Stimulated activated CD4-positive, alpha-beta T cell treated with anti-CD3 and anti-CD28 coated beads, Interleukin-4, amount 100 ng/mL, for 48 hours (primary cell): Measurements from ENCODE around the gene LYZL4.

Experiments used
- DNase-seq, 2 donors: peaks; one replicate each; pipeline ENCODE4 v3.0.0-alpha.2; 2020; ENCODE audit warnings: low read depth in 2 of 2

LYZL4 gene, protein sequence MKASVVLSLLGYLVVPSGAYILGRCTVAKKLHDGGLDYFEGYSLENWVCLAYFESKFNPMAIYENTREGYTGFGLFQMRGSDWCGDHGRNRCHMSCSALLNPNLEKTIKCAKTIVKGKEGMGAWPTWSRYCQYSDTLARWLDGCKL

DNA sequence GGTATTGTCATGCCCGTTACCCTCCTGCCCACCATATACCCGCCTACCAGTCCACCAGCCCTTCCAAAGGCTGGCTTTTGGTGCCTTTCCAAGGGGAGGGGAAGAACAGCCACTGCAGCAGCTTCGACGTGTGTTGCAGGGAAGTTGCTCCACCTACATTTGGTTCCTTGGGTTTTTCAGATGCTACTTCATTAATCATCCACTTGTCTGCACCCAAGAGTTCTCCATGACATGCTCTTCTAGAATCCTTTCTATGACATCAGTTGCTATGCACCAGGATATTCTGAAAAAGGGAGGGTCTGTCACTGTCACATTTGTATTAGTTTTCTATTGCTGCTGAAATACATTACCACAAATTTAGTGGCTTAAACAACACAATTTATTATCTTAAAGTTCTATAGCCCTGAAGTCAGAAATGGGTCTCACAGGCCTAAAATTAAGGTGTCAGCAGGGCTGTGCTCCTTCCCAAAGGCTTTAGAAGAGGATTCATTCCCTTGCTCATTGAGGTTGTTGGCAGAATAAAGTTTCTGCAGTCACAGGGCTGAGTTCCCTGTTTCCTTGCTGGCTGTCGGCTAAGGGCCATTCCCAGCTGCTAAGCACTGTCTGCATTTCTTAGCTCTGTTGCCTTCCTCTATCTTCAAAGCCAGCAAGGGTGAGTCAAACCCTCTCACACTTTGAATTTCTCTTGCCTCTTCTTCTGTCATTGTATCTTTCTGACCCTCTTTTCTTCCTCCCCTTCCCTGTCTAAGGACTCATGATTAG is at the start of gene LYZL4:
LYZL4 (minus strand) TSS at position 241 of the 762 bp plus-strand sequence. CDS start 3,359 bp downstream, outside the sequence.
- DNase-seq, result no peak

DNA sequence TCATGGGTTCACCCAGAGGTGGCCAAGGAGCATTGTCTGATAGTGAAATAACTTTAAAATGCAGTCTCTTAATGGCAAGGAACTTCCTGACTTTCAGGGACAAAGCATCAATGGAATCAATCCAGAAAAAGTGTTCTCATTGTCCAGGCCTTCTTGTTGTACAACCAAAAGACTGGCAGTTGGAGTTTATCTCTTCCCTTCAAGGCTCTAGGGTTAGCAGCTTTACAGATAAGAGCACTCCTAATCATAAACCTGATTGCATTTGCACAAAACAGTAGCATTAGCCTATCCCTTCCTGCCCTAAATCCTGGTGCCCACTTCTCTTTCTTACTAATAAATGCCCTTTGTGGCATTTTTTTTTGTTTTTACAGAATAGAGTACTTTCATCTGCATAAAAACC is 48.7 kb upstream of the LYZL4 start:
- DNase-seq, result no peak

DNA sequence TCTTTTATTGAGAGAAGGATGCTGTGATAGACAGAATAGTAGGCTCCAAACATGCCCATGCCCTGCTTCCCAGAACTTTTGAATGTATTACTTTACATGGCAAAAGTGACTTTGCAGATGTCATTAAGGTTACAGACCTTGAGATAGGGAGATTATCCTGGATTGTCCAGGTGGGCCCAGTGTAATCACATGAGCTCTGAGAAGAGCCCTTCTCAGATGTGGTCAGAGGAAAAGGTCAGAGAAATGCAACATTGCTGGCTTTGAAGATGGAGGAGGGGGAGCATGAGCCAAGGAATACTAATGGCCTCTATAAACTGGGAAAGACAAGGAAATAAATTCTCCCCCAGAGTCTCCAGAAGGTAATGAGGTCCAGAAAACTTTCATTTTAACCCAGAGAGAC is 45.8 kb upstream of the LYZL4 start:
- no peak for DNase-seq

DNA sequence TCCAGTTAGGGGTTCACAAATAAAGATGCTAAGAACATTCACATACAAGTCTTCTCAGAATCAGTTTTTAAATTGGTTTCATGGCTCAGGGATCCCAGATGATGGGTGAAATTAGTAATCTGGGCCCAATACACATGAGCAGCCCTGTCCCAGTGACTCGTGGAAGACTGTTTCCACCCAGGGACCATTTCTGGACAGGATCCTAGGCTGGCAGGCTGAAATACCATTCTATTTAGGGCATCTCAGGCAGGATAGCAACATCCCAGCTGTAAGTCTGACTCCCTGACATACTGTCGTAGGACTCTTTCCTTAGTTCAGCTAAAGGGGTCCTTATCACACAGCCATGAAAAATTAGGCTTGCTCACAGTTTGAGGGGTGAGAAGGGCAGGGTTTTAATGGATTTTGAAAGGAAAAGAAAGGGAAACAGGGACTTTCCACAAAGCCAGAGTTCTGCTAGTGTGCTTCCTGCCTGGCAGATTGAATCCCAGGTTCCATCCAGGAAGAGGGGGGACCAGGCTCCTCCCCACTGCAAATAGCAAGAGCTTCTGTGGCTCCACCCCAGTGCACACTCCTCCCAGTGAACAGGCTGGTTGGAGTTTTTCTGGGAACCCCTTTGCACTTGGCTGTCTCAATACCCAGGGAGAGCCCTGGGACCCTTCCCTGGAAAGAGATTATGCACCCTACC is 41.3 kb upstream of the LYZL4 start:
- DNase-seq, result no peak

DNA sequence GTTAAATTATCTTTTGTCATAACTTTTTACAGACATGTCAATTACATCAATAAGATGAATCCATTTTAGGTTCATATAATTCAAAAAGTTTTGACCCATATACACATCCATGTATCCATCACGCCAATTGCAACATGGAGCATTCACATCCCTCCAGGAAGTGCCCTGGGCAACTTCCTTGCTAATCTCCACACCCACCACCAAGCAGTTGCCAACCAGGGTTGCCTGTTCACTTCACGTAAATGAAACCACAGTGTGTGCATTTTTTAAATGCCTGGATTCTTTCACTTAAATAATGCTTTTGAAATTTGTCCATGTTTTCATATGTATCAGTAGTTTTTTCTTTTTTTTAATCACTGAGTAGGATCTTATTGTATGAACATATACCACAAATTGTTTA is 40.7 kb upstream of the LYZL4 start:
- no peak for DNase-seq

DNA sequence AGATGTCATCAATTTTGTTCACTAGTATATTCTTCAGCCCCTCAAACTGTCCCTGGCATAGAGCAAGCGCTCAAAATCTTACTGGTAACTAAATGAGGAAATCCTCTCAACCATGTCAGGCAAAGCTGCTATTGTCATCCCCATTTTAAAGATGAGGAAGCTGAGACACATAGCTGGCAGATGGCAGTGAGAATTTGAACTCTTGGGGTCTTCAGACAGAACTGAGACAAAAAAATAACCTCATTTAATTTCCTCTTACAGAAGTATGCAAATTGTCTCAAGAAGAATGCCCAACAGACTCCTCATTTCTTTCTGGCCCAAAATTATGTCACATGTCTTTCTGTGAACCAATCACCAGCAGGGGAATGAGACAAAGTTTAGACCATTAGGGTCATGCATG is 40.2 kb upstream of the LYZL4 start:
- DNase-seq, result no peak

DNA sequence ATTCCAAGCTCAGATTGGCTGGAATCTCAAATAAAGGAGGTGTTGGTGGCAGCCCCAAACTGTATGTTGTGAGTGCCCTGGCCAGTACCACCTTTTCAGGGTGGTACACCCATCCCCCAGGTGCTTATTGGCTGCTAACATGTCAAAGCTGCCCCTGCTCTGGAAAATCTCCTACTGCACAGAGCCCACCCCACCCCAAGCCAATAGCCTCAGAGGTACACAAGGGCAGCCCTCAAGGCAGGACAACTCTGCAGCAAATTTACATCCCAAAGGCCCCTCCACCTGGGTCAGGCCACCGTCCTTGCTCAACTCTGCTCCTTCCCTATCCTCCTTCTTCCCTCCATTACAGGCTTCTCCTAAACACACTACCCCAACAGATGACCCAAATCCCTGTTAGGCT is 37.1 kb upstream of the LYZL4 start:
- DNase-seq, result no peak

DNA sequence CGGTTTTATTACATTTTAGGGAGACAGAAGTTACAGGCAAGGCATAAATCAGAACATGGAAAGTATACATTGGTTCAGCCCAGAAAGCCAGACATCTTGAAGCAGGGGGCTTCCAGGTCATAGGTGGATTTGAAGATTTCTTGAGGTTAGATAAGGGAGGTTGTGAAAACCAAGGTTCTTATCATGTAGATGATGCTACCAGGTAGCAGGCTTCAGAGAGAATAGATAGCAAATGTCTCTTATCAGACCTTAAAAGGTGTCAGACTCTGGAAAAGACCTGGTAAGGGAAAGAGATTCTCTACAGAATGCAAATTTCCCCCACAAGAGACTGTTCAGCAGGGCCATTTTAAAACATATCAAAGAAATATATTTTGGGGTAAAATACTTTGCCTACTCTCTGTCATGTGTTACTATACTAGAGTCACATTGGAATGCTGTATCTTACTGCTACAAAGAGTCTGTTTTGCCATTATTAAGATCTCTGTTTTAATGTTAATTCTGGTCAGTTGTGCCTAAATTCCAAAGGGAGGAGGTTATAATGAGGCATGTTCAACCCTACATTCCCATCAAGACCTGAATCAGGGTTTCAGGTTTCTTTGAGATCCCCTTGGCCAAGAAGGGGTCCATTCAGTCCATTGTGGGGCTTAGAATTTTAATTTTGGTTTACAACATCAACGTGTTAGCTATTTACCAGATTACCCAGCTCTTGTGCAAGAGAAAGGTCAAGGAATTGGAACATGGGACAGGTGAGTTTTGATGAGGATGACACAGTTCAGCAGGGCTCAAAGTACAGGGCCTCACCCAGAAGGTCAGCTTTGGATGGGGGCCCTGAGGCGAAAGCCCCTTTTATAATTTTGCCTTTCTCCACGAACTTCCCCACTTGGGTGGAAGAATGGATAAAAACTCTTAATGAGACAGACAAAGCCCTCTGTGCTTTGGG is 36.0 kb upstream of the LYZL4 start:
- no peak for DNase-seq

DNA sequence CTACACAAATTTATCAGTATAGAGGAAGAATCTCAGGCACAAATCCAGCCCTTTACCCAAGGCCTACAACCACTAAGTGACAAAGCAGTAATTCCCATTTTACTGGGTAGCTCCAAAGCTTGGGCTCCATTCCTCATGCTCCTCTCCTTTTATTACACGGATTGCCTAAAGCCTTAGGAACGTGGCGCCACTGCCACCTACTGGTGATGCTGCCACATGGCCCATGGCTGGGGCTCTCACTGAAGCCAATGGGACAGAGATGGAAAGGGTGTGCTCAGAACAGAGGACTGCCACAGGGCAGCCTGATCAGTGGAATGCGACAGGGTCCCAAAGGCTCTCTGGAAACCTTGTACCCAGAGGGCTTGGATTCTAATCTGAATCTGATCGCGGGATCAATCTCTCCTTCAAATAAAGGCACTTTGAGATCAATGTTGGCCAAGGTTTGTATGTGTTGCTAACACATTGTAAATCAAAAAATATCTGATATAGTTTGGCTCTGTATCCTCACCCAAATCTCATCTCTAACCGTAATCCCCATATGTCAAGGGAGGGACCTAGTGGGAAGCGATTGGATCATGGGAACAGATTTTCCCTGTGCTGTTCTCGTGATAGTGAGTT is 33.5 kb upstream of the LYZL4 start:
- DNase-seq, result peak; percentile 72 to 77

DNA sequence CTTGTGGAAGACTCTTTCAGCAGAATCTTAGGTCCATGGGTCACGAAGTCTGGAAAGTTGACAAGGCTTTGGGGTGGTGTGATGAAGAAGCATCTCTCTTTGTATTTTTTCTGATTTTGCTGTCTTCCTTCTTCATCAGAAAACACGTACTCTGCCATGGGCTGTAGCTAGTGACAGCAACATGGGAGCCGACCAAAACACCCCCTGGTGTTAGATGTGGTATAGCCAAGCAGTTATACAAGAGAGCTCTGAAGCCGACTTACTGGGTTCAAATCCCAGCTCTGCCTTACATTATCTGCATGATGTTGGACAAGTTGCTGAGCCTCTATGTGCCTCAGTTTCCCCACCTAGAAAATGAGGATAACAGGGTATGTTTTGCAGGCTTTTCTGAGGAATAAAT is 32.9 kb upstream of the LYZL4 start:
- DNase-seq, result no peak

DNA sequence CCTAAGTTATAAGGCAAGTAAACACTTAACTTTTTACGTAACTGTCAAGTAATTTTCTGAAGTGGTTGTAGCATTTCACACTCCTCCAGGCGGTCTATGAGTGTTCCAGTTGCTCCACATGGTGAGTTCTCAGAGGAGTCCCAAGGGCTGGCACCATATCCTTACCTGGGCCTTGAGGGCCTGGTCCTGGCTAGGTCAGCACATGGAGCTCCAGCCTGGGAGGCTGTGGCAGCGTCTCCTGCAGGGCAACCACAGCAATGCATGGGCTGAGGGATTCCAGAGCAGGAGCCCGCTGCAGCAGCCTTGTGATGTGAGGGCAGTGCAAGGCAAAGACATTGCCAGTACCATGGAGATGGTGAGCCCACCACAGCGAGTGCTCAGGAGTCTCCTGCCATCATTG is 32.2 kb upstream of the LYZL4 start:
- DNase-seq, result peak in 1 of 2 donors; percentile 1

DNA sequence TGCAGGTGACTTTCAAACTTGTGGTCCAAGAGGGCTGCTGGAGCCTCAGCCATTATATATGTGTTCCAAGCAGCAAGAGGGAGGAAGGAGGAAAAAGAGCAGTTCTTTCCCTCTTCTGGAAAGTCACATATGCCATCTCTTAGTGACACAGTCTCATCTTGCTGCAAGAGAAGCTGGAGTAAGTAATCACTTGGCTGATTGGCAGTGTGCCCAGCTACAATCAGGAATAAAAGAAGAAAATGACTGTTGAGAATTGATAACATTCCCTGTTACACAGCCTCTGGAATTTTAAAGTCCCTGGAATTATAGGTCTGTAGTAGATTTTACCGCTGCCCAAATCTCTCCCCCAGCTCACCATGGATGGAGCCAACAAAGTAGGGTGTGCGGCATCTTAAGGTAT is 31.4 kb upstream of the LYZL4 start:
- no peak for DNase-seq

DNA sequence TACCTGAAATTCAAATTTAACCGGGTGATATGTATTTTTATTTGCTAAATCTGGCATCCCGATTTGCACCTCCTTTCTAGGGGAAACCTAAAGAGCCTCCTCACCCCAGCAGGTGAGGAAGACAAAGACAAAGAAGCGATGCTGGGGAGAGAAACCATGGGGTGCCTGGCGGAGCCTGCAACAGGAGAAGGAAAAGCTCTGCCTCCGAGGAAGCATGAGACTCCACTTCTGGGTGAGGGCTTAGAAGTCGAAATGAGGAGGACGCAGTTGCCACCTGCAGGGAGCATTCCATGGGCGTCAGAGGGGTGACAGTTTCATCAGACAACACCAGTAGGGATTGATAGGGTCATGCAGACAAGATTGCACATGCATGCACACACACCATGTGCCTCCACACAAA is 30.5 kb upstream of the LYZL4 start:
- no peak for DNase-seq

DNA sequence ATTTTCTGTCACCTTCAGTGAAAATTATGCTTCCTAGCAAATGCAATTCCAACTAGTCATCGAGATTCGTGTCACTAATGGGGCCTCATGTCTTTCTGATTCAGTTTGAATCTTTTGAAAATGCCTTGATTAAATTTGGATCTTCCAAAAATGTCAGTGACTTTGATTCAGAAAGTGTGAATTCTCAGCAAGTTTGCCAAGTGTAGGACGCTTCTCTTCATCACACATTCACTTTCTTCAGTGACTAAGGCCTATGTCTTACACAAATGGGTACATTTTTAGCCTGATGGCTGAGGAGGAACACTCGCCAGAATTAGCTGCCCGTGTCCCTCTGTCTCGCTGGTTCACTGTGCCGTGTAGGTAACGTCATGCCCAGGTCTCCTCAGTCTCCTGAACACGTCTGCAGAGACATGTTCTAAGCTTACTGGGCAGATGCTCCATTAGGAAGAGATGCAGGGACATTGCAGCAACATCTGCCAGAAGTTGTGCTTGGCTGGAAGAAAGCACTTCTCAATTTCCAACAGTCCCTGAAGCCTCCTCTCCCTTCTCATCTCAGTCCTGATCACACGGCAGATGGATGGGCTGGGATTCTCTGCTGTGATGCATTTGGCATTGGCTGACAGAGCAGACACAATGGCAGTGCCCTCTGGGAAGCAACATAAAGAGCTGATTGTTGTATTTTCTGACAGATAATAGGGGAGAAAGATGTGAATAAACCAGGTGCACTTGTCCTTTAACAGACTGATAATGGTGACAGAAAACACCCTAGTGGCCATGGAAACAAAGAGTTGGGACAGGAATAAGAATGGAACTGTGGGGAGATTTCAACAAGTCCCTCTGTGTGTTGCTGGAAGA is 29.1 kb upstream of the LYZL4 start:
- DNase-seq, result no peak

DNA sequence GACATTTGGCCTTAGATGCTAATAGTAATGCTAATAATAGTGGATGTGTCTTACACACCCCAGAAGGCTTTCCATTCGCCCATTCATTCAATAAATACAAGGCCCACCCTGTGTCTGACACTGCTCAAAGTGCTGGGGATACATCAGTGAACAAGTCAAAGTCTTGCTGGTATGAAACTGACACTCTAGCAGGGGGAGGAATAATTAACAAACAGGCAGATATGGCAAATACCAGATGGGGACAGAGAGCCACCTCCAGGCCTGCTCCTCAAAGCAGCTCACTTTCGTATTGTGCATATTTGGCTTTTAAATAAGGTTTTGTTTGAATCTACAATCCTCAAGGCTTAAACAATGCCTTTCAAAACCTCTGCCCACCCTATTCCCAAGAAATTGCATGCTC is 28.3 kb upstream of the LYZL4 start:
- no peak for DNase-seq

DNA sequence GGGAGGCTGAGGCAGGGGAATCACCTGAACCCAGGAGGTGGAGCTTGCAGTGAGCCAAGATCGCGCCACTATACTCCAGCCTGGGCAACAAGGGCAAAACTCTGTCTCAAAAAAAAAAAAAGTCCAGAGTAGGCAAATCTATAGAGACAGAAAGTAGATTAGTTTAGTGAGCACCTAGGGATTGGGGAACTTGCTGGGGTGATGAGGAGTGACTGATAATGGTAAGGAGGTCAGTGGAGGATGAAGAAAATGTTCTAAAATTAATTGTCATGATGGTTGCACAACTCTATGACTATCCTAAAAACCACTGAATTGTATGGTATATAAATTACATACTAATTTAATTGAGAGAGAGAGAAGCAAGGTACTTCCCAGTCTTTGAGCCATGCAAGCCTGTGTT is 27.8 kb upstream of the LYZL4 start:
- no peak for DNase-seq

DNA sequence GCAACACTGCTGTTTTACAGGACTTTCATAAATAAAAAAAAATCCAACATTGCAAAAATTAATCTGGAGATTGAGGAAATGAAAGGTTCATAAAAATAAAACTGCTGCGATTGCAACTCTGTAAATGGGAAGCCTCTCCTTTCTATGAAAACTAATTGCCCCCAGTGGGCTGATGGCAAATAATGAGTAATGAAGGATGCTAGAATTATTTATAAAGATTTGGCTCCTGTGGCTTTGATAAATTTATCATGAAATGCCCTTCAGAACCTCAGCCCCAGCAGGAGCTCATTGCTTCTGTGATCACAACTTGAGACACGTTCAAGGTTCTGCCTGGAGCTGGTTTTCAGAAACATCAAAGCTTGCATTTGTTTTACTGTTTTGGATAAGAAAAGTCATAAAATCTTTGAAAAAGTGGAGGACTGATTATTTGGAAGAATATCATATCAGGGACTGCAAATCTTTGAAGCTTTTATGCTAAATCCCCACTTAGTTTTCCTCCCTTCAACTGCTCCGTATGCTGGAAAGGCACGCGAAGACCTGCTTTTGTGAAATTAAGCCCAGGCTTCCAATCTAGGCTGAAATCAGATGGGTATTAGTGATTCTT is 24.5 kb upstream of the LYZL4 start:
- DNase-seq, result no peak

DNA sequence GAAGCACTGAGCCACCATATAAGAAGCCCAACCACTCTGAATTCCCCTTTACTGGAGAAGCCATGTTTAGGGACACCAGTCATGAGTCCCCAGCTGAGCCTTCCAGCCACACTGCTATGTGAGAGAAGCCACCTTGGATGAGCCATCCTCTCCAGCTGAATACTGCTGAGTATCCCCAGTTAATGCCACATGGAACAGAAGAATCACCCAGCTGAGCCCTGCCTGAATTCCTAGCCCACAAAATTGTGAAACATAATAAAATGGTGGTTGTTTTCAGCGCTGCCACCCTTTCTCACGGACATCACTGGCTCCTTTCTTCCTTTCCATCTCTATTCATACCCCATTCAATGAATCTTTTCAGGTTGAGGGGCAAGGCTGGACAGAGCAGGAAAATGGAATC is 22.1 kb upstream of the LYZL4 start:
- DNase-seq, result no peak

DNA sequence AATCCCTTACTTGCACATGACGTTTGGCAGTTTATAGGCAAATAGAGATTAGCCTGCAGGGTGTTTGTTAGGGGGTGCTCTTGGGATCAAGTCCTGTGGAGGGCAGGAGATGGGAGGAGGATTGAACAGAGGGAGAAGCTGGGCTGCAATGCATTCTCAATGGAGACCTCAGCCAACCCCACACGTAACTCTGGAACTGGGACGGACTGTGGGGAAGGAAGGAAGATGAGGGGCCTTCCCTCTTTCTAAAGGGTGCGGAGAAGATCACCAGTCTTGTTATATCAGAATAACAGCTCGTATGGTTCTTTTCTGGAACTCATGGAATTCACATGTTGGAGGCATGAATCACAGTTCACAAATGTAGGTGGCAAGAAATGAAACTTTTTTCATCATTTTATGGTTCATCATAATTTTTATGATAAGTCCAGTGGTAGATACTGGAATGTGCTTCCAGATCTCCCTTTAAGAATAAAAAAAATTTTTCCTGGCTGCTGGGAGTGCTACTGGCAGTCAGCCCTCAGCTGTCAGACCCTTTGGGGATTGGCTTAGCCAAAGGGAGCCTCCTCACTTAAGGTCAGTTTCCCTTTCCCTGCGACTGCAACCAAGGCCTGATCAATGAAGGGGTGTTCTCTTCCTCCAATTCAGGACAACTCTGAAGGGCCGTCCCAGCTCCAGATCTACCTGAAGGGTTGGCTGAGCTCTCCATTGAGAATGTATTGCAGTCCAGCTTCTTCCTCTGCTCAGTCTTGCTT is 20.5 kb upstream of the LYZL4 start:
- DNase-seq, result no peak

DNA sequence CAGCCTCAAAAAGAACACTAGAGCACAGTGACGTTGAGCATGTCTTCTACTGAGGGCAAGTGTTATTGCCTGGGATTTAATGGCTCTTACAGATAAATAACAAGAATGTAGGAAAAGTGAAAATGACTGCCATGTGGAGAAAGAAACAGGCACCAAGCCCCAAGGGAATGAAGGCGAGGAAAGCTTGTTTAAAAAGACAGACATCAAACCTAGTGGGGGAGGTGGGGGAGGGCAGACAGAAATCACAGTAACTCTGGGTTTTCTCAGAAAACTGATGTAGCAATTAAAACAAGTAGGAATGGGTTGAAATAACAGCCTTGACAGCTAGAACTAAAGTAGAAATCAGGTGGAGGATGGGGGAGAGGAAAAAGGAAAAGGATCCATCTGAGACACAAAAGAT is 18.4 kb upstream of the LYZL4 start:
- DNase-seq, result no peak
